Upper lobe of left lung (tissue), 6 donors: ENCODE results near the gene TM2D3. TPM values are rescaled to one million over a fixed set of nuclear protein-coding genes. Genes with fewer than 3 reads are reported as not detected.

Experiments
- ATAC-seq, 2 donors: fragments of 200-7000 bp; cut with Tn5 transposase; one replicate each; pipeline ENCODE4 v1.9.1; 2022; ENCODE audit warnings: mild to moderate bottlenecking in 2 of 2, moderate library complexity in 2 of 2; ENCODE audit not compliant: low FRiP score in 2 of 2
- DNase-seq, 2 donors: peaks; one replicate each; pipeline ENCODE4 v3.0.0-alpha.2; 2019 to 2020
- H3K27ac ChIP-seq, 4 donors: fragments of 200-600 bp; sonication (generic); one replicate each; pipeline ENCODE4 v1.5.1; 2016 to 2019
- H3K27me3 ChIP-seq, 4 donors: fragments of 200-600 bp; sonication (generic); one replicate each; pipeline ENCODE4 v1.5.1; 2017 to 2019
- H3K36me3 ChIP-seq, 4 donors: fragments of 200-600 bp; sonication (generic); one replicate each; pipeline ENCODE4 v1.5.1; 2016 to 2019
- H3K4me1 ChIP-seq, 4 donors: fragments of 200-600 bp; sonication (generic); one replicate each; pipeline ENCODE4 v1.5.1; 2018 to 2019
- H3K4me3 ChIP-seq, 4 donors: fragments of 200-600 bp; sonication (generic); one replicate each; pipeline ENCODE4 v1.5.1; 2017 to 2019; ENCODE audit warnings: mild to moderate bottlenecking in 2 of 4, moderate library complexity in 1 of 4
- H3K9me3 ChIP-seq, 4 donors: fragments of 200-600 bp; sonication (generic); one replicate each; pipeline ENCODE4 v1.5.1; 2018 to 2019
- CTCF ChIP-seq, 6 experiments: fragments of 450-650 bp in 4 of 6; fragments of 200-600 bp in 2 of 6; sonication (generic) in 2 of 6; IDR thresholded peaks; one replicate each; pipeline ENCODE4 v1.5.1; 2016 to 2019; ENCODE audit warnings: antibody characterized with exemption in 6 of 6
- EP300 ChIP-seq, 4 donors: sonication (generic); formaldehyde crosslinking; IDR thresholded peaks; one replicate each; pipeline ENCODE4 v1.5.1; 2017; ENCODE audit warnings: antibody characterized with exemption in 4 of 4, control low read depth in 2 of 4
- POLR2A ChIP-seq, 4 donors: fragments of 450-650 bp; IDR thresholded peaks; one replicate each; pipeline ENCODE4 v1.5.1; 2016 to 2017; ENCODE audit warnings: antibody characterized with exemption in 4 of 4, mild to moderate bottlenecking in 2 of 4
- POLR2AphosphoS5 ChIP-seq, 2 donors: sonication (generic); formaldehyde crosslinking; IDR thresholded peaks; one replicate each; pipeline ENCODE4 v1.5.1; 2017; ENCODE audit warnings: antibody characterized with exemption in 2 of 2
- WGBS, 2 donors: methylation state at CpG; one replicate each; pipeline ENCODE4 v1.1.5; 2017 to 2018; 5-methylcytosine and 5-hydroxymethylcytosine counted together
- total RNA-seq, 6 donors: library from RNA; depleted of rRNA in 4 of 6; stranded (reverse); fragments of >200 nt in 4 of 6; gene quantifications; one replicate each; pipeline versions ENCODE4 v1.1.0 to v1.2.1, GENCODE V29; 2016 to 2021
- donor health status: DM: no; HTN: no; CAD: no; lungs with moderate emphysema.
- donor health status: DM: no; HTN: yes; CAD: no; lungs with severe emphysema.

TM2D3 gene
- total RNA-seq, 6 donors from 2014 or later: 14.0 to 60.2 (median 46.5) TPM

- TF ChIP-seq EP300 (IDR thresholded peaks at IDR 0.05): no peak
- no peak for DNase-seq
- H3K36me3 ChIP-seq: peaks cover 28 to 81% (median 39%) of the 10 kb centered on the region in 4 donors
- peak overlapping the region; percentile 58 to 79 (median 72) for H3K27ac ChIP-seq
- 65 to 73% methylated on average over 11 of the region's 11 CpGs for WGBS, 2 donors
- H3K4me3 ChIP-seq: no peak overlapping the region
- H3K4me1 ChIP-seq: peaks cover 19 to 20% (median 20%) of the 10 kb centered on the region in 4 donors
- no peak for ATAC-seq
- no peaks in the 10 kb centered on the region for H3K9me3 ChIP-seq
- H3K27me3 ChIP-seq: no peaks in the 10 kb centered on the region
These were observed 9.8 kb downstream of the TM2D3 start for GRCh38 chr15:101642361-101642760.

- no peak for DNase-seq
- peaks cover 28 to 76% (median 38%) of the 10 kb centered on the region in 4 donors for H3K36me3 ChIP-seq
- ATAC-seq: peak; percentile 71 to 77
These were observed 10.3 kb downstream of the TM2D3 start for GRCh38 chr15:101641894-101642293.

GRCh38 chr15:101641129-101641764, 10.9 kb downstream of the TM2D3 start:
- no peaks in the 10 kb centered on the region for H3K27me3 ChIP-seq
- H3K4me3 ChIP-seq: peak overlapping the region in 1 of 4 donors; percentile 9
- peaks cover 28 to 74% (median 34%) of the 10 kb centered on the region in 4 donors for H3K36me3 ChIP-seq
- WGBS, 2 donors: 20 to 24% methylated on average over 8 of the region's 8 CpGs
- peak overlapping the region; percentile 16 to 79 (median 70) for H3K27ac ChIP-seq
- DNase-seq (peak in 1 of 2 donors; percentile 69), ATAC-seq (peak; percentile 79 to 89)
- no peaks in the 10 kb centered on the region for H3K9me3 ChIP-seq
- TF ChIP-seq CTCF (IDR thresholded peaks at IDR 0.05) (peak; percentile 82 to 96 (median 88)), EP300 (IDR thresholded peaks at IDR 0.05) (no peak)
- peaks cover 19 to 20% (median 20%) of the 10 kb centered on the region in 4 donors for H3K4me1 ChIP-seq

More at GRCh38 chr15:101641894-101642293, 10.3 kb downstream of the TM2D3 start:
- H3K4me3 ChIP-seq: no peak overlapping the region
- peak in 1 of 2 donors; percentile 24 for TF ChIP-seq POLR2AphosphoS5 (IDR thresholded peaks at IDR 0.05)
- no peak for TF ChIP-seq CTCF (IDR thresholded peaks at IDR 0.05)
- peak overlapping the region; percentile 58 to 79 (median 72) for H3K27ac ChIP-seq
- H3K4me1 ChIP-seq: peaks cover 19 to 20% (median 20%) of the 10 kb centered on the region in 4 donors
- H3K27me3 ChIP-seq: no peaks in the 10 kb centered on the region
- 43 to 45% methylated on average over 1 of the region's 1 CpG for WGBS, 2 donors
- H3K9me3 ChIP-seq: no peaks in the 10 kb centered on the region

- H3K9me3 ChIP-seq: no peaks in the 10 kb centered on the region
- H3K4me3 ChIP-seq: no peak overlapping the region
- H3K36me3 ChIP-seq: peaks cover 17 to 58% (median 21%) of the 10 kb centered on the region in 4 donors
- TF ChIP-seq POLR2A (IDR thresholded peaks at IDR 0.05): no peak
- no peak for TF ChIP-seq CTCF (IDR thresholded peaks at IDR 0.05)
- no peak for TF ChIP-seq EP300 (IDR thresholded peaks at IDR 0.05)
- no peak for TF ChIP-seq POLR2AphosphoS5 (IDR thresholded peaks at IDR 0.05)
- DNase-seq: no peak
- WGBS, 2 donors: 77 to 86% methylated on average over 4 of the region's 4 CpGs
- H3K27ac ChIP-seq: peak overlapping the region in 1 of 4 donors; percentile 79
- ATAC-seq: no peak
- H3K4me1 ChIP-seq: peaks cover 19 to 20% (median 20%) of the 10 kb centered on the region in 4 donors
- H3K27me3 ChIP-seq: no peaks in the 10 kb centered on the region
These were observed 12.5 kb downstream of the TM2D3 start for GRCh38 chr15:101639667-101640066.

GRCh38 chr15:101637919-101638318, 14.3 kb downstream of the TM2D3 start:
- no peak for ATAC-seq

More at GRCh38 chr15:101637919-101638318, 14.3 kb downstream of the TM2D3 start:
- Histone ChIP-seq H3K4me1 (peaks cover 19 to 20% (median 20%) of the 10 kb centered on the region in 4 donors), H3K27ac (no peak overlapping the region), H3K4me3 (no peak overlapping the region), H3K36me3 (peaks cover 4 to 40% (median 9%) of the 10 kb centered on the region in 4 donors), H3K27me3 (no peaks in the 10 kb centered on the region), H3K9me3 (no peaks in the 10 kb centered on the region)
- 94% methylated on average over 3 of the region's 3 CpGs for WGBS, 2 donors
- DNase-seq: no peak
- TF ChIP-seq POLR2A (IDR thresholded peaks at IDR 0.05): no peak
- TF ChIP-seq CTCF (IDR thresholded peaks at IDR 0.05): no peak
- no peak for TF ChIP-seq POLR2AphosphoS5 (IDR thresholded peaks at IDR 0.05)
- TF ChIP-seq EP300 (IDR thresholded peaks at IDR 0.05): no peak
